Upper lobe of left lung (tissue), 6 donors: ENCODE measurements around the gene MOB3B. TPM values are rescaled to one million over a fixed set of nuclear protein-coding genes. Genes with fewer than 3 reads are reported as not detected.

ENCODE experiments used
- ATAC-seq, 2 donors: fragments of 200-7000 bp; cut with Tn5 transposase; one replicate each; pipeline ENCODE4 v1.9.1; 2022; ENCODE audit warnings: mild to moderate bottlenecking in 2 of 2, moderate library complexity in 2 of 2; ENCODE audit not compliant: low FRiP score in 2 of 2
- DNase-seq, 2 donors: peaks; one replicate each; pipeline ENCODE4 v3.0.0-alpha.2; 2019 to 2020
- H3K27ac ChIP-seq, 4 donors: fragments of 200-600 bp; sonication (generic); one replicate each; pipeline ENCODE4 v1.5.1; 2016 to 2019
- H3K27me3 ChIP-seq, 4 donors: fragments of 200-600 bp; sonication (generic); one replicate each; pipeline ENCODE4 v1.5.1; 2017 to 2019
- H3K36me3 ChIP-seq, 4 donors: fragments of 200-600 bp; sonication (generic); one replicate each; pipeline ENCODE4 v1.5.1; 2016 to 2019
- H3K4me1 ChIP-seq, 4 donors: fragments of 200-600 bp; sonication (generic); one replicate each; pipeline ENCODE4 v1.5.1; 2018 to 2019
- H3K4me3 ChIP-seq, 4 donors: fragments of 200-600 bp; sonication (generic); one replicate each; pipeline ENCODE4 v1.5.1; 2017 to 2019; ENCODE audit warnings: mild to moderate bottlenecking in 2 of 4, moderate library complexity in 1 of 4
- H3K9me3 ChIP-seq, 4 donors: fragments of 200-600 bp; sonication (generic); one replicate each; pipeline ENCODE4 v1.5.1; 2018 to 2019
- EP300 ChIP-seq, 4 donors: sonication (generic); formaldehyde crosslinking; IDR thresholded peaks; one replicate each; pipeline ENCODE4 v1.5.1; 2017; ENCODE audit warnings: antibody characterized with exemption in 4 of 4, control low read depth in 2 of 4
- POLR2A ChIP-seq, 4 donors: fragments of 450-650 bp; IDR thresholded peaks; one replicate each; pipeline ENCODE4 v1.5.1; 2016 to 2017; ENCODE audit warnings: antibody characterized with exemption in 4 of 4, mild to moderate bottlenecking in 2 of 4
- POLR2AphosphoS5 ChIP-seq, 2 donors: sonication (generic); formaldehyde crosslinking; IDR thresholded peaks; one replicate each; pipeline ENCODE4 v1.5.1; 2017; ENCODE audit warnings: antibody characterized with exemption in 2 of 2
- WGBS, 2 donors: methylation state at CpG; one replicate each; pipeline ENCODE4 v1.1.5; 2017 to 2018; 5-methylcytosine and 5-hydroxymethylcytosine counted together
- total RNA-seq, 6 donors: library from RNA; depleted of rRNA in 4 of 6; stranded (reverse); fragments of >200 nt in 4 of 6; gene quantifications; one replicate each; pipeline versions ENCODE4 v1.1.0 to v1.2.1, GENCODE V29; 2016 to 2021
- TF ChIP-seq, protein P1 (sequence below), 6 experiments: fragments of 450-650 bp in 4 of 6; fragments of 200-600 bp in 2 of 6; sonication (generic) in 2 of 6; IDR thresholded peaks; one replicate each; pipeline ENCODE4 v1.5.1; 2016 to 2019; ENCODE audit warnings: antibody characterized with exemption in 6 of 6
- donor health status: DM: no; HTN: no; CAD: no; lungs with moderate emphysema.
- donor health status: DM: no; HTN: yes; CAD: no; lungs with severe emphysema.

Gene MOB3B
- total RNA-seq, 6 donors from 2014 or later, result 4.2 to 20.7 (median 8.3) TPM

DNA sequence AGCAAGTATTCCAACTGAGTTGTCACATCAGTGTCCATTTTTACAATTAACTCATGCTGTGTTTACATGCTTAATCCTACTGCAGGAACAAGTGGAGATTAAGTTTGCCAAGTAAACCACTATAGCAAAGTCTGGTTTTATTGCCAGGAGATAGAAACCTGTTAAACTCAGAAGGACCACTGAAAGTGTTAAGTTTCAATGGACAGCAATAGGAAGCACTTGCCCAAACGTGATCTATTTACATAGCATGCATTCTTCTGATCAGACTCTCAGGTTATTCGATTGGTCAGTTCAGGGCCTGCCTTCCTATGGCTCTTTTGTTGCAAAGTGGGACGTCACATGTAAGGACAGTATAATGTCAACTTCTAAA lies 33.5 kb downstream of the MOB3B start:
- no peaks in the 10 kb centered on the region for H3K27me3 ChIP-seq
- 53% methylated on average over 3 of the region's 3 CpGs for WGBS, 2 donors
- no peaks in the 10 kb centered on the region for H3K9me3 ChIP-seq
- H3K4me3 ChIP-seq, result no peak overlapping the region
- TF ChIP-seq EP300 (IDR thresholded peaks at IDR 0.05) (no peak), POLR2A (IDR thresholded peaks at IDR 0.05) (no peak), POLR2AphosphoS5 (IDR thresholded peaks at IDR 0.05) (no peak)
- TF ChIP-seq, protein P1, sequence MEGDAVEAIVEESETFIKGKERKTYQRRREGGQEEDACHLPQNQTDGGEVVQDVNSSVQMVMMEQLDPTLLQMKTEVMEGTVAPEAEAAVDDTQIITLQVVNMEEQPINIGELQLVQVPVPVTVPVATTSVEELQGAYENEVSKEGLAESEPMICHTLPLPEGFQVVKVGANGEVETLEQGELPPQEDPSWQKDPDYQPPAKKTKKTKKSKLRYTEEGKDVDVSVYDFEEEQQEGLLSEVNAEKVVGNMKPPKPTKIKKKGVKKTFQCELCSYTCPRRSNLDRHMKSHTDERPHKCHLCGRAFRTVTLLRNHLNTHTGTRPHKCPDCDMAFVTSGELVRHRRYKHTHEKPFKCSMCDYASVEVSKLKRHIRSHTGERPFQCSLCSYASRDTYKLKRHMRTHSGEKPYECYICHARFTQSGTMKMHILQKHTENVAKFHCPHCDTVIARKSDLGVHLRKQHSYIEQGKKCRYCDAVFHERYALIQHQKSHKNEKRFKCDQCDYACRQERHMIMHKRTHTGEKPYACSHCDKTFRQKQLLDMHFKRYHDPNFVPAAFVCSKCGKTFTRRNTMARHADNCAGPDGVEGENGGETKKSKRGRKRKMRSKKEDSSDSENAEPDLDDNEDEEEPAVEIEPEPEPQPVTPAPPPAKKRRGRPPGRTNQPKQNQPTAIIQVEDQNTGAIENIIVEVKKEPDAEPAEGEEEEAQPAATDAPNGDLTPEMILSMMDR (IDR thresholded peaks at IDR 0.05), result no peak
- DNase-seq (no peak), ATAC-seq (no peak)
- H3K36me3 ChIP-seq, result no peaks in the 10 kb centered on the region
- H3K4me1 ChIP-seq, result peaks cover 0 to 7% (median 0%) of the 10 kb centered on the region in 4 donors
- no peak overlapping the region for H3K27ac ChIP-seq

DNA sequence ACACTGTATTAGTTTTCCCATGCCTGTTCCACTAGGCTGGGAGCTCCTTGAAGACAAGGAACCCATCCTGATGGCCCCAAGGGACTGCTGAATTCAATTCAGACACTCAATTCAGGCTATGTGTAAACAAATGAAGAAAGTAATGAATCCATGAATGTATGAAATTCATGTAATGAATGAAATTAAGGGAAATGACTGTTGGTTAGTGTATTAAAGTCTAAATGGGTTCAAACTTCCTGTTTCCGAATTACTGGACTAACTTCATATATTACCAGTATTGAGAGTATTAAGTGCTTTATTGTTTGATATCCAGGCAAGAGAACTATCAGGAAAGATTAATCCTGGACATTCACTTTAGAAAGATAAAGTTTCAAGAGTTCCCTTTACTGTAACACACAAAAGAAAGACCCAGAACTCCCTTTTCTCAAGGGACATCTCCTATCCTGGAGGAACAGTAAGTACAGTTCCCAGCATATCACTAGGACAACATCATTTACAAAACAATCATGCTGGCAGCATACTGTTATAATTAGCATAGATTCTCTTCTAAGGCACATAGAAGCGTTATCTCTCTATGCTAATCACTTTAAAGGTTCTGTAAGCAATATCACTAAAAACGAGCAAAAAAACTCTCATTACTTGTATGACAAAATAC lies 34.0 kb downstream of the MOB3B start:
- H3K36me3 ChIP-seq, result no peaks in the 10 kb centered on the region
- 58 to 67% methylated on average over 3 of the region's 3 CpGs for WGBS, 2 donors
- H3K4me1 ChIP-seq, result peaks cover 0 to 7% (median 0%) of the 10 kb centered on the region in 4 donors
- no peaks in the 10 kb centered on the region for H3K27me3 ChIP-seq
- DNase-seq, result no peak
- H3K4me3 ChIP-seq, result no peak overlapping the region
- no peak overlapping the region for H3K27ac ChIP-seq
- ATAC-seq, result no peak
- no peak for TF ChIP-seq POLR2A (IDR thresholded peaks at IDR 0.05)
- TF ChIP-seq, protein P1 (IDR thresholded peaks at IDR 0.05), result no peak
- TF ChIP-seq EP300 (IDR thresholded peaks at IDR 0.05), result no peak
- no peak for TF ChIP-seq POLR2AphosphoS5 (IDR thresholded peaks at IDR 0.05)
- H3K9me3 ChIP-seq, result no peaks in the 10 kb centered on the region

GRCh38 chr9:27491154-27491553 lies 38.5 kb downstream of the MOB3B start:
- H3K9me3 ChIP-seq, result no peaks in the 10 kb centered on the region
- DNase-seq (peak in 1 of 2 donors; percentile 23), ATAC-seq (peak in 1 of 2 donors; percentile 75)
- no peak overlapping the region for H3K4me3 ChIP-seq
- H3K36me3 ChIP-seq, result no peaks in the 10 kb centered on the region
- WGBS, 2 donors, result 43 to 48% methylated on average over 1 of the region's 1 CpG
- H3K4me1 ChIP-seq, result no peaks in the 10 kb centered on the region
- H3K27me3 ChIP-seq, result no peaks in the 10 kb centered on the region
- no peak overlapping the region for H3K27ac ChIP-seq
- TF ChIP-seq, protein P1 (IDR thresholded peaks at IDR 0.05), result no peak
- TF ChIP-seq POLR2A (IDR thresholded peaks at IDR 0.05), result no peak
- no peak for TF ChIP-seq POLR2AphosphoS5 (IDR thresholded peaks at IDR 0.05)
- no peak for TF ChIP-seq EP300 (IDR thresholded peaks at IDR 0.05)

DNA sequence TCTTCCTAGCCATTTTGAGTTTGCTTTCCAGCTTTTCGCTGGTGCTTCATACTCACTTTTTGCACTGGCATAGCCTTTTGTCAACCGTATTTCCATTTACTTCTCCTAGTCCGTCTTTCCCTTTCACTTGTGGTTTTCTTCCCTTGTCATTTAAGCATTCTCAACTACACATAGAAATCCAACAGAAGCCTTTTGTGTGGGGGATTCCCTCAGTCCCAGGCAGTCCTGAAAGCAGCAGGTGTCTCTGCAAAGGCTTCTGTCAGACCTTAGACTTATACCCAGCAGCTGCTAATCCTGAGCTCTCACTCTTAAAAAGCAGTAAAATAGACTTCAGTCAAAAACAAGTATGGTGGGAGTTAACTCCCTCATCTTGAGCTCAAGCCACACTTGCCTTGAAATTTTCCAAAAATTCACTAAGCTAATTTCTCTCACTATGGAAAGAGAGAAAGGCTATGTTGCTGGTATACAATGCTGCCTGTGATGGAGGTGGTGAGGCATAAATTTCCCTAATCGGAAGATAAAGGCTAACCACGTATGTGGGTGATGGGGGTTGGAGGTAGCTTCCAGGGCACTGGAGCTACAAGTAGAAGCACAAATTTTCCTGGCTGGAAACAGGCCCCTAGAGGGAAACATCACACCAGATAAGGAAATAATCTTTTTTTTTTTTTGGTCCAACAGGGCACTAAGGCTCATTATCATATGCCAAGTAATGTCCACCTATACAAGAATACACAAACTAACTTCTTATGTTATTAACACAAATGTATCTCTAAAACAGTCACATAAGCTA lies 40.3 kb downstream of the MOB3B start:
- H3K4me3 ChIP-seq, result no peak overlapping the region
- DNase-seq (no peak), ATAC-seq (no peak)
- no peaks in the 10 kb centered on the region for H3K9me3 ChIP-seq
- WGBS, 2 donors, result 87 to 88% methylated on average over 5 of the region's 5 CpGs
- H3K36me3 ChIP-seq, result no peaks in the 10 kb centered on the region
- H3K4me1 ChIP-seq, result no peaks in the 10 kb centered on the region
- TF ChIP-seq, protein P1 (IDR thresholded peaks at IDR 0.05), result no peak
- no peak for TF ChIP-seq EP300 (IDR thresholded peaks at IDR 0.05)
- no peak for TF ChIP-seq POLR2AphosphoS5 (IDR thresholded peaks at IDR 0.05)
- no peak for TF ChIP-seq POLR2A (IDR thresholded peaks at IDR 0.05)
- no peaks in the 10 kb centered on the region for H3K27me3 ChIP-seq
- H3K27ac ChIP-seq, result no peak overlapping the region
